Trophoblast cell (in vitro differentiated cells and primary cell): Measurements from ENCODE around the gene SF3B5.

Experiments
- DNase-seq, 2 donors: peaks; one replicate each; pipeline ENCODE4 v3.0.0-alpha.2; 2016
- H2AFZ ChIP-seq: 2 replicates; pipeline ENCODE4 v1.6.1; 2013; ENCODE audit warnings: low read length, moderate library complexity, mild to moderate bottlenecking; ENCODE audit not compliant: insufficient read depth, poor library complexity
- H2AK5ac ChIP-seq: 2 replicates; pipeline ENCODE4 v1.6.1; 2013; ENCODE audit warnings: mild to moderate bottlenecking, low read length
- H2BK120ac ChIP-seq: 2 replicates; pipeline ENCODE4 v1.6.1; 2013; ENCODE audit warnings: low read length, mild to moderate bottlenecking, moderate library complexity; ENCODE audit not compliant: insufficient read depth, poor library complexity
- H2BK12ac ChIP-seq: 2 replicates; pipeline ENCODE4 v1.6.1; 2013; ENCODE audit warnings: mild to moderate bottlenecking, low read length, moderate library complexity
- H2BK5ac ChIP-seq: 2 replicates; pipeline ENCODE4 v1.6.1; 2013; ENCODE audit warnings: low read length, low read depth, moderate library complexity, mild to moderate bottlenecking; ENCODE audit not compliant: poor library complexity
- H3K14ac ChIP-seq: 2 replicates; pipeline ENCODE4 v1.6.1; 2013; ENCODE audit warnings: mild to moderate bottlenecking, low read length
- H3K18ac ChIP-seq: 2 replicates; pipeline ENCODE4 v1.6.1; 2013; ENCODE audit warnings: mild to moderate bottlenecking, low read length
- H3K23ac ChIP-seq: 2 replicates; pipeline ENCODE4 v1.6.1; 2013; ENCODE audit warnings: low read length
- H3K27ac ChIP-seq: 2 replicates; pipeline ENCODE4 v1.5.1; 2013; ENCODE audit warnings: low read depth, mild to moderate bottlenecking, inconsistent platforms, low read length, moderate library complexity
- H3K27me3 ChIP-seq: 2 replicates; pipeline ENCODE4 v1.6.1; 2013; ENCODE audit warnings: inconsistent platforms, mild to moderate bottlenecking, low read length, moderate library complexity; ENCODE audit not compliant: insufficient read depth
- H3K36me3 ChIP-seq, 2 experiments: 1 replicate in 1 of 2; 2 replicates in 1 of 2; pipeline ENCODE4 v1.6.1; 2013; ENCODE audit warnings: low read length in 2 of 2, mild to moderate bottlenecking in 2 of 2, moderate library complexity in 1 of 2; ENCODE audit not compliant: insufficient read depth in 2 of 2, control insufficient read depth in 1 of 2
- H3K4ac ChIP-seq: 2 replicates; pipeline ENCODE4 v1.6.1; 2013; ENCODE audit warnings: low read depth, mild to moderate bottlenecking, low read length, moderate library complexity
- H3K4me1 ChIP-seq, 2 experiments: 1 replicate in 1 of 2; 2 replicates in 1 of 2; pipeline ENCODE4 v1.6.1; 2013; ENCODE audit warnings: low read length in 2 of 2, mild to moderate bottlenecking in 2 of 2, moderate library complexity in 1 of 2; ENCODE audit not compliant: insufficient read depth in 2 of 2, control insufficient read depth in 1 of 2
- H3K4me2 ChIP-seq: 2 replicates; pipeline ENCODE4 v1.6.1; 2013; ENCODE audit warnings: inconsistent platforms, mild to moderate bottlenecking, low read length, moderate library complexity
- H3K4me3 ChIP-seq: 2 replicates; pipeline ENCODE4 v1.5.1; 2013; ENCODE audit warnings: mild to moderate bottlenecking, low read depth, low read length, inconsistent platforms
- H3K79me1 ChIP-seq: one replicate; pipeline ENCODE4 v1.6.1; 2013; ENCODE audit warnings: low read length
- H3K79me2 ChIP-seq: 2 replicates; pipeline ENCODE4 v1.6.1; 2013; ENCODE audit warnings: low read length, mild to moderate bottlenecking; ENCODE audit not compliant: control insufficient read depth, insufficient read depth, poor library complexity
- H3K9ac ChIP-seq: 2 replicates; pipeline ENCODE4 v1.6.1; 2013; ENCODE audit warnings: mild to moderate bottlenecking, low read length
- H3K9me3 ChIP-seq: 2 replicates; pipeline ENCODE4 v1.6.1; 2013; ENCODE audit warnings: low read depth, mild to moderate bottlenecking, control low read depth, inconsistent platforms, low read length; ENCODE audit not compliant: insufficient read depth
- H4K12ac ChIP-seq: 2 replicates; pipeline ENCODE4 v1.6.1; 2013; ENCODE audit warnings: low read depth, mild to moderate bottlenecking, low read length, moderate library complexity
- H4K8ac ChIP-seq: 2 replicates; pipeline ENCODE4 v1.6.1; 2013; ENCODE audit warnings: low read depth, mild to moderate bottlenecking, low read length, moderate library complexity
- H4K91ac ChIP-seq: one replicate; pipeline ENCODE4 v1.6.1; 2013; ENCODE audit warnings: low read depth, mild to moderate bottlenecking, low read length, moderate library complexity
- WGBS: extraction: QIAGEN DNeasy Blood & Tissue Kit; methylation state at CpG from one replicate; pipeline ENCODE4 v1.1.7; 2013; ENCODE audit warnings: missing lambda C conversion rate; ENCODE audit not compliant: insufficient read length, insufficient coverage; ENCODE audit errors: extremely low coverage; 5-methylcytosine and 5-hydroxymethylcytosine counted together

Gene SF3B5

DNA sequence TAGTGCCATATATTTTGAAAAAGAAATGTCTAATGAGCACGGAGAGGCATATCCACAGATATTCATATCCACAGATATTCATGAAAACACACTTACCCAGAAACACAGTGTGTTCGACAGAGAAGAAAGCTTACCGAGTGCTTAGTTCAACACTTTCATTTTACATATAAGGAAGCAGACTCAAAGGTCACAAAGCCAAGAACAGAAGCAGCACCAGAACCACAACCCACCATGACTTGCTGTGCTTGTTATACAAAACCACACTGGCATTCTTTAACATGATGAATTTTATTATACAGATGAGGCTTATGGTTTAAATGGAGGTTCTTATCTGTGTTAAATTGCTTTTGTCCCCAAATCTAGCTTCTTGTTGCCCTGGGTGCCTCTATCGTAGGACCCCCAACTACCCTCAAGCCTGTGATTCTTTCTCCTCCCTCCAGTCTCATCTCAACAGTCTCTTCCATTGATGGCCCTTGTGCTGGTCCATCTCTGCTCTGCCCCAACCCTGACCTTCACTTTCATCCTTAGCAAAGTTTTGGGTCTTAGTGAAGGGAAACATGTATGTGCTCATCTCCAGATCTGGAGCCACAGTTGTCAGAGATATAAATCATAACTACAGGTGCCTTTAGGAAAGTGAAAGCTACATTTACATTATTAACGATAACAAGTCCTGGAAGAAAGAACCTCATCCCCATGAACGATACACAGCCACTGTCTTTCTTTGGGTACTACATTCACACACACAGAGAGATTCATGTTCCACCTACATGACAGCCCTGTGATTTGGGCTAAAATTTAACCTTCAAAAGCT lies 40.0 kb downstream of the SF3B5 start:
- H2BK12ac ChIP-seq = no peak overlapping the region
- H4K91ac ChIP-seq = no peak overlapping the region
- no peaks in the 10 kb centered on the region for H3K79me2 ChIP-seq
- H3K4ac ChIP-seq = no peak overlapping the region
- no peak overlapping the region for H3K4me2 ChIP-seq
- peak overlapping the region; percentile 20 for H3K4me3 ChIP-seq
- no peaks in the 10 kb centered on the region for H3K36me3 ChIP-seq
- no peak overlapping the region for H3K14ac ChIP-seq
- no peak overlapping the region for H3K9ac ChIP-seq
- H3K4me1 ChIP-seq = no peaks in the 10 kb centered on the region
- DNase-seq = no peak
- H2AFZ ChIP-seq = no peak overlapping the region
- no peak overlapping the region for H3K23ac ChIP-seq
- H2BK120ac ChIP-seq = no peak overlapping the region
- no CpG with 5 or more reads among the region's 6 CpGs for WGBS
- no peak overlapping the region for H3K27ac ChIP-seq
- H3K79me1 ChIP-seq = no peaks in the 10 kb centered on the region
- H2AK5ac ChIP-seq = no peak overlapping the region
- H4K12ac ChIP-seq = no peak overlapping the region
- H3K18ac ChIP-seq = no peak overlapping the region
- H4K8ac ChIP-seq = no peak overlapping the region
- H3K9me3 ChIP-seq = peaks cover 2% of the 10 kb centered on the region
- no peak overlapping the region for H2BK5ac ChIP-seq
- no peaks in the 10 kb centered on the region for H3K27me3 ChIP-seq

DNA sequence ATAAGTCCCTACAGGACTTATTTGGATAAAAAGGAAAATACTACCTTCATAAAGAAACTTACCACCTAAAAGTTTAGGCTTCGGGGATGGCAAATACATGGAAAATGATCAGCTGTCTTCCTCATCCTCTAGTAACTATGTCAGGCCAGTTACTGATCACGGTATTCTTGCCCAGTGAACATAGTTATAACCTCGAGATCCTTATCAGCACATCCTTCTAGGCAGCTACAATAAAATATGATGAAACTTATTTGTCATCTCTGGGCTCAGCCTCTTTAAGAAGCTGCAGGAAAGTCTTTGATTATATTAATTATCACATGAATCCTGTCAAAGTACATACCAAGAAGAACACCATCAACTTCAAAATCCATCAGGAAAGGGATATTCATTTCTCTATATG lies 41.8 kb downstream of the SF3B5 start:
- Histone ChIP-seq H3K27ac (no peak overlapping the region), H3K36me3 (no peaks in the 10 kb centered on the region)

DNA sequence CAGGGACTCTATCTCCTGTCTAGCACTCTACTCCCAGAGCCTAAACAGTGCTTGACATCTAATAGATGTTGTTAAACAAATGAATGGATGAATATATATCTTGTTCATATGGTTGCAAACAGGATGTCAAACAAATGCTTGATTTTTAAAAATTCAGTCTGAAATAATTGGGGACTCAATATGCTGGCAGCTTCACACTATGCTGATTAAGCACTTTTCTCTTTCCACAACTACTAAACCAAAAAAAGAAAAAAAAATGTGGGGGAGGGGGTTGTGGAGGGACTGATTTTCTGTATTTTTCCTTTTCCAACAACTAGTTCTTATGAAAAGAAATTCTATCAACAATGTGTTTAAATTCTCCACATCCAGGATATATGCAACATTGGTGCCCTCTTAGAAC lies 42.9 kb downstream of the SF3B5 start:
- no peak overlapping the region for H4K12ac ChIP-seq
- no peaks in the 10 kb centered on the region for H3K4me1 ChIP-seq
- H4K91ac ChIP-seq = no peak overlapping the region
- no peak overlapping the region for H2AK5ac ChIP-seq
- no peaks in the 10 kb centered on the region for H3K36me3 ChIP-seq
- no peak overlapping the region for H3K18ac ChIP-seq
- no peak overlapping the region for H2AFZ ChIP-seq
- H3K27ac ChIP-seq = no peak overlapping the region
- H3K9ac ChIP-seq = no peak overlapping the region
- no peak overlapping the region for H2BK5ac ChIP-seq
- H3K14ac ChIP-seq = no peak overlapping the region
- peaks cover 7% of the 10 kb centered on the region for H3K9me3 ChIP-seq
- H4K8ac ChIP-seq = no peak overlapping the region
- H3K4me2 ChIP-seq = no peak overlapping the region
- H2BK120ac ChIP-seq = no peak overlapping the region
- H3K27me3 ChIP-seq = no peaks in the 10 kb centered on the region
- H3K79me2 ChIP-seq = no peaks in the 10 kb centered on the region
- H3K4me3 ChIP-seq = no peak overlapping the region
- no peak overlapping the region for H3K23ac ChIP-seq
- H2BK12ac ChIP-seq = no peak overlapping the region
- no peaks in the 10 kb centered on the region for H3K79me1 ChIP-seq
- no peak overlapping the region for H3K4ac ChIP-seq
- no peak for DNase-seq

More for the DNA sequence above, 41.8 kb downstream of the SF3B5 start:
- Histone ChIP-seq H2AK5ac (no peak overlapping the region), H2BK5ac (no peak overlapping the region), H3K27me3 (no peaks in the 10 kb centered on the region), H2BK12ac (no peak overlapping the region), H3K79me1 (no peaks in the 10 kb centered on the region), H2BK120ac (no peak overlapping the region), H3K4me3 (no peak overlapping the region), H3K4me1 (no peaks in the 10 kb centered on the region), H4K91ac (no peak overlapping the region), H3K9ac (no peak overlapping the region), H3K4ac (no peak overlapping the region), H4K12ac (no peak overlapping the region), H3K4me2 (no peak overlapping the region), H2AFZ (no peak overlapping the region), H3K23ac (no peak overlapping the region), H3K79me2 (no peaks in the 10 kb centered on the region), H3K9me3 (peaks cover 2% of the 10 kb centered on the region), H4K8ac (no peak overlapping the region), H3K18ac (no peak overlapping the region), H3K14ac (no peak overlapping the region)
- no CpG with 5 or more reads among the region's 3 CpGs for WGBS
- DNase-seq = no peak

DNA sequence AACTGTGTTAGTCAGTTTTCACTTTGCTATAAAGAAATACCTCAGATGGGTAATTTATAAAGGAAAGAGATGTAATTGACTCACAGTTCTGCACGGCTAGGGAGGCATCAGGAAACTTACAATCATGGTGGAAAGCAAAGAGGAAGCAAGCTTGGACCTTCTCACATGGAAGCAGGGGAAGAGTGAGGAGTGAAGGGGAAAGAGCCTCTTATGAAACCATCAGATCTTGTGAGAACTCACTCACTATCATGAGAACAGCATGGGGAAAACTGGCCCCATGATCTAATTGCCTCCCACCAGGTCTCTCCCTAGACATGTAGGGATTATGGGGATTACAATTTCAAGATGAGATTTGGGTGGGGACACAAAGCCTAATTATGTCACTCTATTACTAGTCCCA lies 46.0 kb downstream of the SF3B5 start:
- Histone ChIP-seq H3K9me3 (peaks cover 5% of the 10 kb centered on the region), H3K4me1 (no peaks in the 10 kb centered on the region), H4K91ac (no peak overlapping the region), H2AK5ac (no peak overlapping the region), H3K18ac (no peak overlapping the region), H2AFZ (no peak overlapping the region), H2BK12ac (no peak overlapping the region), H2BK120ac (no peak overlapping the region), H2BK5ac (no peak overlapping the region), H3K23ac (no peak overlapping the region), H3K14ac (no peak overlapping the region), H3K4ac (no peak overlapping the region), H3K4me3 (no peak overlapping the region), H4K8ac (no peak overlapping the region), H3K27me3 (no peaks in the 10 kb centered on the region), H3K27ac (no peak overlapping the region), H3K36me3 (no peaks in the 10 kb centered on the region), H3K4me2 (no peak overlapping the region), H3K9ac (no peak overlapping the region), H3K79me1 (no peaks in the 10 kb centered on the region), H4K12ac (no peak overlapping the region), H3K79me2 (no peaks in the 10 kb centered on the region)
- no peak for DNase-seq
- WGBS = no CpG with 5 or more reads among the region's 1 CpG
